Fibroblast of lung (primary cell): ENCODE results near the gene GRAMD2B. TPM values are rescaled to one million over a fixed set of nuclear protein-coding genes. Genes with fewer than 3 reads are reported as not detected.

Source experiments
- DNase-seq, 2 donors: peaks; one replicate each; pipeline versions ENCODE4 v3.0.0 to v3.0.0-alpha.2; 2010; ENCODE audit warnings: low read depth in 2 of 2
- H2AFZ ChIP-seq: 2 replicates; pipeline ENCODE4 v1.5.1; 2012; ENCODE audit warnings: low read length, control low read depth, inconsistent platforms
- H3K27ac ChIP-seq: 2 replicates; pipeline ENCODE4 v1.5.1; 2011; ENCODE audit warnings: low read length, control low read depth; ENCODE audit not compliant: insufficient read depth
- H3K27me3 ChIP-seq: 2 replicates; pipeline ENCODE4 v1.5.1; 2011; ENCODE audit warnings: mild to moderate bottlenecking, low read length; ENCODE audit not compliant: control insufficient read depth, insufficient read depth
- H3K36me3 ChIP-seq: 2 replicates; pipeline ENCODE4 v1.5.1; 2011; ENCODE audit warnings: low read length; ENCODE audit not compliant: control insufficient read depth, insufficient read depth
- H3K4me1 ChIP-seq: 2 replicates; pipeline ENCODE4 v1.5.1; 2011; ENCODE audit warnings: low read length; ENCODE audit not compliant: control insufficient read depth, insufficient read depth; ENCODE audit errors: extremely low read depth
- H3K4me2 ChIP-seq: 2 replicates; pipeline ENCODE4 v1.5.1; 2011; ENCODE audit warnings: low read length, control low read depth; ENCODE audit not compliant: insufficient read depth; ENCODE audit errors: extremely low read depth
- H3K4me3 ChIP-seq, 4 experiments: fragments of 200-600 bp in 1 of 4; sonication (generic) in 1 of 4; replicated peaks in 1 of 4; 2 replicates each; pipeline ENCODE4 v1.5.1; 2011 to 2016; ENCODE audit warnings: low read length in 4 of 4, low read depth in 3 of 4, mild to moderate bottlenecking in 3 of 4, control low read depth in 2 of 4, inconsistent platforms in 1 of 4, mixed read lengths in 1 of 4; ENCODE audit not compliant: insufficient read depth in 1 of 4; ENCODE audit errors: control extremely low read depth in 1 of 4
- H3K79me2 ChIP-seq: 2 replicates; pipeline ENCODE4 v1.5.1; 2012; ENCODE audit warnings: mild to moderate bottlenecking, low read length, inconsistent platforms; ENCODE audit not compliant: control insufficient read depth, insufficient read depth
- H3K9ac ChIP-seq: 2 replicates; pipeline ENCODE4 v1.5.1; 2011; ENCODE audit warnings: mild to moderate bottlenecking, low read length, control low read depth; ENCODE audit not compliant: insufficient read depth
- H3K9me3 ChIP-seq: 2 replicates; pipeline ENCODE4 v1.5.1; 2012; ENCODE audit warnings: low read depth, low read length; ENCODE audit not compliant: control insufficient read depth, insufficient read depth
- H4K20me1 ChIP-seq: 2 replicates; pipeline ENCODE4 v1.5.1; 2011; ENCODE audit warnings: low read length; ENCODE audit not compliant: control insufficient read depth, insufficient read depth; ENCODE audit errors: extremely low read depth
- CTCF ChIP-seq, 2 donors: IDR thresholded peaks in 1 of 2; conservative IDR thresholded peaks in 1 of 2; 1 replicate in 1 of 2; 2 replicates in 1 of 2; pipeline ENCODE4 v1.5.1; 2011 to 2012; ENCODE audit warnings: low read length in 2 of 2, control low read depth in 1 of 2, inconsistent platforms in 1 of 2, low read depth in 1 of 2, mild to moderate bottlenecking in 1 of 2
- EZH2 ChIP-seq: IDR thresholded peaks from 2 replicates; pipeline ENCODE4 v1.5.1; 2012; ENCODE audit warnings: low read length, control low read depth, mild to moderate bottlenecking; ENCODE audit errors: missing control alignments
- polyA plus RNA-seq, 2 donors: library from polyadenylated mRNA; depleted of rRNA in 1 of 2; stranded (reverse) in 1 of 2; unstranded in 1 of 2; fragments of >200 nt; gene quantifications; 2 replicates each; pipeline ENCODE4 v1.2.1, GENCODE V29; 2011 to 2012; ENCODE audit warnings: missing spikeins in 1 of 2
- total RNA-seq: library from RNA; depleted of rRNA; stranded (reverse); fragments of >200 nt; gene quantifications from 2 replicates; pipeline ENCODE4 v1.2.1, GENCODE V29; 2014

Gene GRAMD2B
- total and polyA plus RNA-seq, 2 donors (not counting 1 experiment from before 2014, with no cell fraction given), result 21.3 to 37.6 TPM

DNA sequence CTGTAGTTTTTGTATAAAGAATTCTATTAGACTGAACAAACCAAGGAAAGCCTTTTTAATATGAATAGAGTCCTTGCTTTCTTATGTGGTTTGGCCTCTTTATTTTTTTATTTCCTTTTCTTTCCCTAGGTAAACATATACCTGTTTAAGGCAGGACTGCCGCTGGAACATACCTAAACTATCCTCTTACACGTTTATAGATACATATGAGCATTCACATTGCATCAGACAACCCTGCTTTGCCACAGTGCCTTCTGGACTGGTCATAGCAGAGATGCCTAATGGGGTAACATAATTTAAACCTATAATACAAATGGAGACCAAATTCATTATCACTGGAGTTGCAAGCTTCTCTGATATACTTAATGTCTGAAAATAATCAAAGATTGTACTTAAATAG, 12.5 kb downstream of the GRAMD2B start:
- Histone ChIP-seq H3K9me3 (no peaks in the 10 kb centered on the region), H3K27me3 (no peaks in the 10 kb centered on the region), H3K4me2 (no peak overlapping the region), H4K20me1 (no peaks in the 10 kb centered on the region), H3K4me1 (no peaks in the 10 kb centered on the region), H3K4me3 (no peak overlapping the region), H3K79me2 (peaks cover 21% of the 10 kb centered on the region), H3K36me3 (peaks cover 2% of the 10 kb centered on the region), H3K27ac (no peak overlapping the region), H2AFZ (no peak overlapping the region), H3K9ac (no peak overlapping the region)
- TF ChIP-seq CTCF (conservative IDR thresholded peaks at IDR 0.05 in 1 of 2, IDR thresholded peaks at IDR 0.05 in 1 of 2; ENCODE audit: low read depth in 1 of 2, low read length in 2 of 2) (no peak), EZH2 (no peak)
- no peak for DNase-seq

GRCh38 chr5:126437721-126438120, 14.5 kb downstream of the GRAMD2B start:
- no peak for TF ChIP-seq CTCF (conservative IDR thresholded peaks at IDR 0.05 in 1 of 2, IDR thresholded peaks at IDR 0.05 in 1 of 2; ENCODE audit: low read depth in 1 of 2, low read length in 2 of 2)
- no peak for TF ChIP-seq EZH2
- no peak for DNase-seq
- no peaks in the 10 kb centered on the region for H3K4me1 ChIP-seq
- H3K9me3 ChIP-seq, result no peaks in the 10 kb centered on the region
- no peak overlapping the region for H3K9ac ChIP-seq
- peaks cover 11% of the 10 kb centered on the region for H3K79me2 ChIP-seq
- no peaks in the 10 kb centered on the region for H3K27me3 ChIP-seq
- H3K27ac ChIP-seq, result no peak overlapping the region
- H2AFZ ChIP-seq, result no peak overlapping the region
- H4K20me1 ChIP-seq, result no peaks in the 10 kb centered on the region
- H3K4me3 ChIP-seq, result no peak overlapping the region
- no peak overlapping the region for H3K4me2 ChIP-seq
- H3K36me3 ChIP-seq, result peaks cover 2% of the 10 kb centered on the region

- Histone ChIP-seq H3K4me1 (no peaks in the 10 kb centered on the region), H3K9ac (no peak overlapping the region), H2AFZ (no peak overlapping the region), H3K4me2 (no peak overlapping the region), H3K4me3 (no peak overlapping the region), H3K27ac (no peak overlapping the region), H3K79me2 (peaks cover 11% of the 10 kb centered on the region), H3K9me3 (no peaks in the 10 kb centered on the region), H3K27me3 (no peaks in the 10 kb centered on the region), H4K20me1 (no peaks in the 10 kb centered on the region), H3K36me3 (peaks cover 2% of the 10 kb centered on the region)
- DNase-seq, result no peak
- TF ChIP-seq CTCF (conservative IDR thresholded peaks at IDR 0.05 in 1 of 2, IDR thresholded peaks at IDR 0.05 in 1 of 2; ENCODE audit: low read depth in 1 of 2, low read length in 2 of 2) (no peak), EZH2 (no peak)
Measured at GRCh38 chr5:126438267-126438666, 15.1 kb downstream of the GRAMD2B start.
